HG02759 (cell line): ENCODE measurements around the gene NCAPG.
A peak's percentile ranks its signal among the peaks of the same experiment; 100 is the strongest.

Experiments used
- ATAC-seq: cut with Tn5 transposase; IDR thresholded peaks from one replicate; pipeline ENCODE4 v1.9.1; 2021; ENCODE audit warnings: mild to moderate bottlenecking, moderate library complexity; ENCODE audit not compliant: unreplicated experiment

Gene NCAPG, protein sequence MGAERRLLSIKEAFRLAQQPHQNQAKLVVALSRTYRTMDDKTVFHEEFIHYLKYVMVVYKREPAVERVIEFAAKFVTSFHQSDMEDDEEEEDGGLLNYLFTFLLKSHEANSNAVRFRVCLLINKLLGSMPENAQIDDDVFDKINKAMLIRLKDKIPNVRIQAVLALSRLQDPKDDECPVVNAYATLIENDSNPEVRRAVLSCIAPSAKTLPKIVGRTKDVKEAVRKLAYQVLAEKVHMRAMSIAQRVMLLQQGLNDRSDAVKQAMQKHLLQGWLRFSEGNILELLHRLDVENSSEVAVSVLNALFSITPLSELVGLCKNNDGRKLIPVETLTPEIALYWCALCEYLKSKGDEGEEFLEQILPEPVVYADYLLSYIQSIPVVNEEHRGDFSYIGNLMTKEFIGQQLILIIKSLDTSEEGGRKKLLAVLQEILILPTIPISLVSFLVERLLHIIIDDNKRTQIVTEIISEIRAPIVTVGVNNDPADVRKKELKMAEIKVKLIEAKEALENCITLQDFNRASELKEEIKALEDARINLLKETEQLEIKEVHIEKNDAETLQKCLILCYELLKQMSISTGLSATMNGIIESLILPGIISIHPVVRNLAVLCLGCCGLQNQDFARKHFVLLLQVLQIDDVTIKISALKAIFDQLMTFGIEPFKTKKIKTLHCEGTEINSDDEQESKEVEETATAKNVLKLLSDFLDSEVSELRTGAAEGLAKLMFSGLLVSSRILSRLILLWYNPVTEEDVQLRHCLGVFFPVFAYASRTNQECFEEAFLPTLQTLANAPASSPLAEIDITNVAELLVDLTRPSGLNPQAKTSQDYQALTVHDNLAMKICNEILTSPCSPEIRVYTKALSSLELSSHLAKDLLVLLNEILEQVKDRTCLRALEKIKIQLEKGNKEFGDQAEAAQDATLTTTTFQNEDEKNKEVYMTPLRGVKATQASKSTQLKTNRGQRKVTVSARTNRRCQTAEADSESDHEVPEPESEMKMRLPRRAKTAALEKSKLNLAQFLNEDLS

DNA sequence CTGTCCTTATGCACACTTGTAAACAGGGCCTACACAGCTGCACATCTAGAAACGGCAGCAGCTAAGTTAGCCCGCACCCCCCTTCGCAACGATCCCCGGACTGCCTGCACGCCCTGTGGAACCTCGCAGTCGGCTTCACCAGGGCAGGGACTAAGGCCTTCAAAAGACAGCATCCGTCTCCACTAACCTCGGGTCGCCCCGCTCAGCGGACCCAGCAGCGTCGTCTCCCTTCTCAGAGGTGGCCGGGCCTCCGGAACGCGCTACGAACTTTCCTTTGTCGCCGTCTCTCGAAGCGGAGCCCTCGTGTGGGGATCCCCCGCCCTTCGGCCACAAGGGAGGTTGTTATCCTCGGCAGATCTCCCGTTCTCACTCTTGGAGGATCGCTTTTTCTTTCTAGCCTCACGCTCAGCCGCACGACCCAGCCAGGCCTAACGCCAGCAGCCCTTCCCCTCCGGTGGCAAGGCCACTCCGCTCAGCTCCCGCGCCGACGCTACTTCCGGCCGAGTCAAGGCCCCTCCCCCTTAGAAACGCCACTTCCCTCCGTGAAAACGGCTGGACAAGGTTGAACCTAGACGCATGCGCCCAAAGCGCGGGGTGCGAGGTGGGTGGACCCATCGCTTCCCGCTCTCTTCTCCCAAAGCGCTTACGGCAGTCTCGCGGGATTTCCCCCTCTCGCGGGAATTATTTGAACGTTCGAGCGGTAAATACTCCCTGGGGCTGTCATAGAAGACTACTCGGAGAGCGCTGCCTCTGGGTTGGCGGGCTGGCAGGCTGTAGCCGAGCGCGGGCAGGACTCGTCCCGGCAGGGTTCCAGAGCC, at the start of gene NCAPG, which contains the start of gene DCAF16:
Gene NCAPG (plus strand): TSS at position 720 of the 818 bp plus-strand sequence. CDS start 99 bp downstream, outside the sequence.
Gene DCAF16 (minus strand): TSS at position 498 of the 818 bp plus-strand sequence. CDS start 6,616 bp downstream, outside the sequence.
- peak; percentile 91 for ATAC-seq

DNA sequence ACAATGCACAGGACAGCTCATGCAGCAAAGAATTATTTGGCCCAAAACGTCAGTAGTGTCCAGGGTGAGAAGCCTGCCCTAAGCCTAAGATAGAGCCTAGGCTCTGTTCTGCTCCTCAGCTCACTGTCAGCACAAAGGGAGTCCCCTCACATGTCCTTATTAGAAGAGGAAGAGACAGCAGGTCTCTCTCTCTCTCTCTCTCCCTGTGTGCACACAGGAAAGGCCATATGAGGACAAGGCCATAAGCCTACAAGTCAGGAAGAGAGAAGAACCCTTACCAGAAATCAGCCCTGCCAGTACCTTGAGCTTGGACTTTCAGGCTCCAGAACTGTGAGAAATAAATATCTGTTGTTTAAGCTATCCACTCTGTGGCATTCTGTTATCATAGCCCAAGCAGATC, 49.7 kb upstream of the NCAPG start:
- no peak for ATAC-seq

DNA sequence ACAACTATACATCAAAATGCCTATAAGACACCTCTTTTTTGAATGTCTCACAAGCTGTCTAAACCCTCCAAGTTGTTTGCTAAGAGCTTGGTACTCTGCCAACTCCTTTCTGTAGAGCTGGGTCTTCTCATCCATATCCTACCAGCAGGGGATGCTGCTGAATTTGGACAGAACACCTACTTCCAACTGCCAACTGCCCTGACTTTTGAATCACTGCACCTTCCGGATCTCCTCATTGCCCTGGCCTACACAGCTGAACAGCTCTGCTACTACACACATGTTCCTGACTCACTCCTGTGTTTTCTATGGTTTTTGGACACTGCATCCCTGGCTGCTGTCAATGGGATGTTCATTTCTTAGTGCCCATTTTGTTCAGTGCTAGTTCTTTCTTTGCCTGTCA, 48.1 kb upstream of the NCAPG start:
- no peak for ATAC-seq

DNA sequence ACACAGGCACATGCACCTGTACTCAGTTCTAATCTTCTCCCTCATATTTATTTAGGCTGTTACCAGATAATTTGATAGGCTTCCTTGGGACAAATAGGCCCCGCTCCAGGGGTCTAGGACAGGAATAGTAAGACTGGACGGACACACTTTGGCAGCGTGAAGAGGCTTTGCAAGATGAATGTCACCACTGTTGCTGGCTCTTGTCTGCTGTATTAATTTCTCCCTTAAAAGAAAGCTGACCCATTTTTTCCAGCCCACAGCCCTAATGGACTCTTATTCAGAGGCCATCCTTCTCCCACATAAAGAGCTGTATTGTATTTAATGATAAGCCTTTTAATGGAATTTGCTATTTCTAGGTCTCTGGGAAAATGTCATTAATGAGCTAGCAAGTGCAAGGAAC, 47.4 kb upstream of the NCAPG start:
- no peak for ATAC-seq

DNA sequence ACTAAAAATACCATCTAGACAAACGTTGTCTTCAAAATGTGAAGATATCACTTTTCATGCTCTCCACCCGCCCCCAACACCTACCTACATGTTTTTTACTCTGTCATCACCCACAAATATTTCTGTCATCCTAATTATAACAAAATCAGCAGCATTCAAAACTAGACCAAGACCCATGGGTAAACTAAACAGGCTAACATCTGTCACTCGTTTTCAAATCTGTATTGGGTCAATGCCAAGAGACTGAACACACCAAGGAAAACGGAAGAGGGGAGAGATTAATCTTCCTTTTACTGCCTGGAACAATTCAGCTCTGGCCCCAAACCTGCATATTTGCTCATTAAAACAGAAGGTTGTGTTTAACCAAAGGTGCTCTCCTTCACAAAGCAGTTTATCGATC, 46.8 kb upstream of the NCAPG start:
- no peak for ATAC-seq

DNA sequence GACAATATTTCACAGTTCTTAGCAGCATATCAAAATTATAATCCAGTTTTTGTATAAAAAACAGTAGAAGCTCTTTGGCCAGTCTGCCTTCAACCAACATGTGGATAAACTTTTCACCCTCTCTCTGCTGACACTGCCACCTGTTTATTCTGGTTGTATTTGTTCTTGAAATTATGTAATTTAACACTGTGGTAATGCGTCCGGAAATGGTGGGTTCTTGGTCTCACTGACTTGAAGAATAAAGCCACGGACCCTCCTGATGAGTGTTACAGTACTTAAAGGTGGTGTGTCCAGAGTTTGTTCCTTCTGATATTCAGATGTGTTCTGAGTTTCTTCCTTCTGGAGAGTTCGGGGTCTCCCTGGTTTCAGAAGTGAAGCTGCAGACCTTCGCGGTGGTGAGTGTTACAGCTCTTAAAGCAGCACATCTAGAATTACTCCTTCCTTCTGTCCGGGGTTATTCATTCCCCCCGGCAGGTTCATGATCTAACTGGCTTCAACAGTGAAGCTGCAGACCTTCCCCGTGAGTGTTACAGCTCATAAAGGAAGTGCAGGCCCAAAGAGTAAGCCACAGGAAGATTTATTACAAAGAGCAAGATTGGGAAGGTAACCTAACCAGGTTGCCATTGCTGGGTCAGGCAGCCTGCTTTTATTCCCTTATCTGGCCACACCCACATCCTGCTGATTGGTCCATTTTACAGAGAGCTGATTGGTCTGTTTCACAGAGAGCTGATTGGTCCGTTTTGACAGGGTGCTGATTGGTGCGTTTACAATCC, 45.1 kb upstream of the NCAPG start:
- ATAC-seq = no peak

DNA sequence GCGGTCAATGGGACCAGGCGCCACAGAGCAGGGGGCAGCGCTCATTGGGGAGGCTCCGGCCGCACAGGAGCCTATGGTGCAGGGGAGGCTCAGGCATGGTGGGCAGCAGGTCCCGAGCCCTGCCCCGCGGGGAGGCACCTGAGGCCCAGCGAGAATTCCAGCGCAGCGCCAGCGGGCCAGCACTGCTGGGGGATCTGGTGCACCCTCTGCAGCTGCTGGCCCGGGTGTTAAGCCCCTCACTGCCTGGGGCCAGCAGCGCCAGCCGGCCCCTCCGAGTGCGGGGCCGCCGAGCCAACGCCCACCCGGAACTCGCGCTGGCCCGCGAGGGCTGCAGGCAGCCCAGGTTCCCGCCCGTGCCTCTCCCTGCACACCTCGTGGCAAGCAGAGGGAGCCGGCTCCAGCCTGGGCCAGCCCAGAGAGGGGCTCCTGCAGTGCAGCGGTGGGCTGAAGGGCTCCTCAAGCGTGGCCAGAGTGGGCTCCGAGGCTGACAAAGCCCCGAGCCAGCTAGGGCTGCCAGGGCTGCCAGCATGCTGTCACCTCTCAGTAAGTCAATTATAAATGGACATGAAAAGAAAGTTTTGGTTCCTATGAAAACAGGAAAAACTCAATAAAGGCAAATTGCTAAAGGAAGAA, 43.8 kb upstream of the NCAPG start:
- no peak for ATAC-seq

DNA sequence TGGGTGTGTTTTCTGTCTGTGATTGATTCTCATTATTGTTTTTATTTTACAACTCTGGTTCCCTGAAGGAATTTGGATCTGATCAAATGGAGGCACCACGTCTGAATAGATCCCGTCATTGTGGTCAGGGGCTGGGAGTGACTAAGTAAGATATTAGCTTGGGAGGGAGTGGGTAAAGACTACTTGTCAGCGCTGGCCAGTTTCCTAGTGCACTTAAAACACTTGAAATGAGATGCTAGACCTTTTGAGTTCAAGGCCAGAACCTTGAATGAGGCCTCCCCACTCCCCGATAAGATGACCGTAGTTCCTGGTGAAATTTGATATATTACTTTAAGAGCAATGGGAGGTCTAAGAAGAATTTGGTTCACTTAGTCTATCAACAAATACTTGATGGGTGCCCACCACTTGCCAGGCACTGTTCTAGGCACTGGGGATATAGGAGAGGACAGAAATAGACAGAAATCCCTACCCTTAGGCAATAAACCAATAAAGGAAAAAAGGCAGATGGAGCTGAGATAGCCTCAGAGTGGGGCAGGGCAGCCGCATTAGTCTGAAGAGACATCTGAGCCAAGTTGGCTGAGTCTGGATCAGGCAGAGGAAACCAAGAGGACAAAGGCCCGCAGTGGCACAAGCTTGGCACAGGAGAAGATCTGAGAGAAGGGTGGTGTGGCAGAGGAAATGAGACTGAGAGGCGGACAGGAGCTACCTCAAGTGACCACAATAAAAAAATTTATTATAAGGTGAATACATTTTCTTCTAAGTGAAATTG, 41.2 kb upstream of the NCAPG start:
- no peak for ATAC-seq

DNA sequence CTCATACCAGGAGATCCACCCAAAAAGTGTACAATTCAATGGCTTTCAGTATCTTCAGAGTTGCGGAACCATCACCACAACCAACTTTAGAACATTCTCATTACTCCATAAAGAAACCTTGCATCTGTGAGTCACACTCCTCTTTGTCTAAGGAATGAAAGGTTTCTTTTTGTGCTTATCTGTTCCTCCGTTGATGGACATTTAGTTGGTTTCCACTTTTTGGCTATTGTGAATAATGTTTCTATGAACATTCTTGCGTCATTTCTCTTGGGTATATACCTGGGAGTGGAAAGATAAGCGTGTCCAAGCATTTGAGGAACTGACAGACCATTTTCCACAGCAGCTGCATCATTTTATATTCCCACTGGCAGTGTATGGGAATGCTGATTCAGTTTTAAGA, 39.9 kb upstream of the NCAPG start:
- no peak for ATAC-seq

DNA sequence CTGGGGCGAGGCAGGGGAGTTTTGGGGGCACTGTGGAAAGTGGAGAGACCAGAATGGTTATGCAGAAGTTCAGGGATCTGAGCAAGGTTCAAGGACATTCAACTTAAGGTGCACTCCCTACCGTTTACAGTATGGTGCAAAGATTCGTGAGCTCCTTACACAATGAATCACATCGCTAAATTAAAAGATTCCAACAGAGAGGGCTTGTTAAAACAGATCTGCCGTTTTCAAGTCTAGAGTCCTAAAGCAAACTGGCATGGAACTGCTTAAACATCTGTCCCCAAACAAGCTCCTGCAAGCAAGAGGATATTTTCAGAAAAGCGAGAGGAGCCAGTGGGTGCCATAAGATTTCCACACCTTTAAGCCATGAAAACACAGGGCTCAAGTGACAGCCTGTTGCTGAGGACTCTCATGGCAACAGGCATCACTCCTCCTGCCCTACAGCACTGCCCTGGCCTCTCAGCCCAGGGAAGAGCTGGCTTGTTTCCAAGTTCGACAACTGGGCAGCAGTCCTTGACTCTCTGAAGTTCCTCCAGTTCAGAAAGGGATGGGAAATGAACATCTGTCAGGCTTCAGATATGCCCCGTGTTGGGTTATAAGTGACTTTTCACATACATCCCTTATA, 39.4 kb upstream of the NCAPG start:
- no peak for ATAC-seq

DNA sequence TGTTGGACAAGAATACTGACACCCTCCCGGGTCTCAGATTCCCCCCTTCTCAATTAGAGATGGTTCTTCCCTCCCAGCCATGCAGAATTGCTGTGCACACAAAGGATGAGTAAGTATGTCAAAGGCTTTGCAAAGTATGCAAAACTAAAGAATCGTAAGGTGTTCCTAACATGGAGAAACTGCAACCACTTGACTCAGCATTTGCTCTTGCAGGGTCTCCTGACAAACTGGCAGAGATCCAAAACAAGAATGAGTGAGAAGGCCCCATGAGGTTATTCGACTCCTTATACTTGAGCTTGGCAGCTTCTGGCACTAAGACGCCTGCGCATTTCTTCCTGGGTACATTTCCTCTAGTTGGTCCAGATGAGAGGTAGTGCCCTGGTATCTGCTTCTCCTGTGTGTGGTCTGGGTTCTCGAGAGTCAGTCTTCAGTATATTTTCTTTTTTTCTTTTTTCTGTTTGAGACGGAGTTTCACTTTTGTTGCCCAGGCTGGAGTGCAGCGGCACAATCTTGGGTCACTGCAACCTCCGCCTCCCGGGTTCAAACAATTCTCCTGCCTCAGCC, 37.6 kb upstream of the NCAPG start:
- no peak for ATAC-seq

DNA sequence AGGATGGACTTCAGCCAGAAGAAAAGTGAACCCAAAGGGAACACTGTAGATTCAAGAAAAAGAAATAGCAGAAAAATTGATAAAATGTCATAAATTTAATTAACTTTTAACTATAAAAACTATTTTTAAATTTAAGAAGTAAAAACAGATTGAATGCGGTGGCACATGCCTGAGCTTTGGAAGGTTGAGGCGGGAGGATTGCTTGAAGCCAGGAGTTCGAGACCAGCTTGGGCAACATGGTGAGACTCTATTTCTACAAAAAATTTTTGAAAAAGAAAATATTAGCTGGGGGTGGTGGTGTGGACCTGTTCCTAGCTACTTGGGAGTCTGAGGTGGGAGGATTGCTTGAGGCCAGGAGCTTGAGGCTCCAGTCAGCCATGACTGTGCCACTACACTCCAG, 32.3 kb upstream of the NCAPG start:
- ATAC-seq = no peak

DNA sequence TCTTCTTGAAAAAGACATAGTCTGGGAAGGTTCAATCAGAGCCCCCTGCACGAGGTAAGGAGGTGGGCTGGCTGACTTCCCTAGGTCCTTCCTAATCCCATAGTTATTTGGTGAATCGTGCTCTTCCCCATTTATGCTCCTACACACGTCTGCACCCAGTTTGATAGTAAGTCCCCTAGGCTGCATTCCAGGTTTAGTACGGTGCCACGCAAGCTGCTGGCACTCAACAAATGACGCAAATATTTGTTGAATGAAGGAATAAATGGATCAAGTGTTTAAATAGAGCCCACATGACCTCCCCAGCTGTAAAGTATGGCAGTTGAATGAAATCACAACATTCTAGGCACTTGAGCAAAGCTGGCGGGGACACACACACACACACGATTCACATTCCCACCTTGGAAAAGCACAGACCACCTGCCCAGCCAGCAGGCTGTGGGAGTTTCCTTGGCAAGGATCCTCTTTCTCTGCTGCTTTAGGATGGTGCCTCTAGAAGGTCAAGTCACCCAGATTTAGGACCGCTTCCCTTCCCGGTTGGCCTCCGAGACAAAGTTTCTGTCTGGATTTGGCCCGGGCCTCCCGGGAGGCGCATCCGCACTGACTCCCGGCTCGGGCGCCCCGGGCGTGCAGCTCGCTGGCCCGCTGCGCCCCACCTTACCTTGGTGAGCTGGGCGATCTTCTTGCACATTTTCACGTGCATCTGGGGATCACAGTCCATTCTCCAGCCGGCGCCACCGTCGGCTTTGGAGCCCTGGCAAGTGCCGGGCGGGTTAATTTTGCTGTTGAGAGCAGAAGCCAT, 30.1 kb upstream of the NCAPG start:
- no peak for ATAC-seq

DNA sequence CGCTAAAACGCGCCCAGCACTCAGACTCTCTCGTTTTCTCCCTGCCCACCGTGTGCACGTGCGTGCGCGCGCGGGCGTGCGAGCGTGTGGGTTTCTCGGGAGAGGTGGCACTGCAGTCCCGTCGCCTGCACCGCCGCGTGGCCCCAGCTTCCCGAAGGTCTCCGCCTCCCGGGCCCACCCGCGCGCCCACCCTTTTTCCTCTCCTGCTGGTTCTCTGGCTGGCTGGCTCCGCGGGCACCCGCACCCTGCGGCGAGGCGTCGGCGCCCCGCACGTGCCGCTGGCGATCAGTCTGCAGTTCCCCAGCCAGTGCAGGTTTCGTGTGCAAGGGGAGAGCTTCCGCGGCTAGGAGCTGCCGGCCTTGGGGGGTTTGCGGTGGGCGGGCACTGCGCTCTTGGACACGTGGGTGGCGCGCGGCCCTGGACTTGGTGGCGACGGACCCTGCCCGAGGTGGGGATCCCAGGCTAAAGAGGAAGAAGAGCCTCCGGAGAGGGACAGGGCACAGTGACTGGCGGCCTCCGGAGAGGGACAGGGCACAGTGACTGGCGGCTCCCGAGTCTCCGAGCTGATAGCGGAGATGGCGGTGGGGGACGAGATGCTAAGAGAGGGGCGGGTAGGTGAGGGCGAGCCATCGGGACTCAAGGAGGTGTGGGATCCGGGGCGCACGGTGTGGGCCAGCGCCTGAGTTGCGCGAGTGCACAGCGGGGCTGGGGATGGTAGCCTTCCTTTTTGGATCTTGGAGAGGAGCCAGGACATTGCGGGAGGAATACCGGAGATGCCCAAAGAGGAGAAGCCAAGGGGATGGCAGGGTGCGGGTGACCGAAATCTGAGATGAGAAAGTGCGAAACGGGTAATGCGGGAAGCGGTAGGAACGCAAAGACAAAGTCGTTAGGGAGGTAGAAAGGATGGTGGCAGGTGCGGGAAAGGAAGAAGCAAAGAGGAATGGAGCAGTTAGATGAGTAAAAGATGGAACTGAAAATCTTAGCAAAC, 29.2 kb upstream of the NCAPG start, which contains the start of gene FAM184B:
Gene FAM184B (minus strand): TSS at position 322 of the 988 bp plus-strand sequence. CDS start 322 bp downstream, outside the sequence.
- no peak for ATAC-seq

DNA sequence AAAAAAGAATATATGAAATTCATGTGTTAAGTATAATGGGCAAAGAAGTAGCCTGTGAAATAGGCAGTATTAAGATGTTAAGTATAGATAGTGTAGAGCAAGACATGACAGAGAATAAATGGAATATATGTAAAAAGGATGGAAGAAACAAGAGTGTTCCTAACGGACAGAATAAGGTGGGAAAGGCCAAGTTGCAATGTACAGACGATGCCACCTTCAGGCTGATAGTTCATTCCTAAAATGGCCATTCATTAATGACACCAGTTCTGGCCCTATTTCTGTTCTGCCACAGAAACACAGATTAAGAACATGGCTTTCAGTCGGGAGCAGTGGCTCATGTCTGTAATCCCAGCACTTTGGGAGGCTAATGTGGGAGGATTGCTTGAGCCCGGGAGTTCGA, 24.9 kb upstream of the NCAPG start:
- no peak for ATAC-seq

DNA sequence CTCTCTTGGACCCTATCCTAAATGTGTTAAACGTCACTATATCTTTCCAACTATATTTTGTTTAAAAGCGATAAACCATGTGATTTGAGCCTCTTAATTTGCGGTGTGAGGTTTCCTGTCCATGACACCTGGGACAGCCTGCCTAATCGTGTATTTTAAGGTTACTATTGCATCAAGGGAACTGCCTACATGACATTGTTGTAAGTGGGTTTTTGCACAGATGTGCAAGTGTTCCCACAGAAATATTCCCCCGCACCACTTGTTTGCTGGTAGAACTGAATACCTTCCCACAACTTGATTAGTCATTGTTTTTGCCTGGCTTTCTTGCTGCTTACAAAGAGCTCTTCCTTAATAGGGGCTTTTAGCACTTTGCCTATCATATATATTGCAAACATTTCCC, 24.2 kb upstream of the NCAPG start:
- ATAC-seq = peak; percentile 44
